Measurements from ENCODE around the gene CCNL2. TPM values are rescaled to one million over a fixed set of nuclear protein-coding genes. Genes with fewer than 3 reads are reported as not detected.
"Not testable (repeated sequence)": the region's sequence is repeated elsewhere in the genome, so short reads cannot be mapped to it uniquely, and the experiment has no call there.

CCNL2 gene
- polyA plus RNA-seq, 4 donors, result 71.9 to 224 (median 198) TPM

GRCh38 chr1:1391225-1391624, 7.9 kb downstream of the CCNL2 start:
- no peak for DNase-seq
- WGBS, 3 donors, result 89 to 97% (median 92%) methylated on average over 12 of the region's 12 CpGs
- Histone ChIP-seq H3K27ac (ENCODE audit: low read depth in 1 of 3, low read length in 2 of 3) (no peak overlapping the region), H3K4me3 (ENCODE audit: low read depth in 1 of 3, low read length in 3 of 3) (no peak overlapping the region), H3K4me1 (ENCODE audit: control insufficient read depth in 3 of 3, insufficient read depth in 2 of 3, low read depth in 1 of 3, low read length in 2 of 3) (no peaks in the 10 kb centered on the region), H3K9me3 (ENCODE audit: control insufficient read depth in 2 of 2, insufficient read depth in 1 of 2, low read depth in 1 of 2, low read length in 1 of 2) (no peaks in the 10 kb centered on the region), H3K36me3 (ENCODE audit: control insufficient read depth in 3 of 3, insufficient read depth in 2 of 3, low read depth in 1 of 3, low read length in 3 of 3) (peaks cover 41 to 90% (median 45%) of the 10 kb centered on the region in 3 donors), H3K27me3 (ENCODE audit: control insufficient read depth in 3 of 3, insufficient read depth in 3 of 3, low read length in 3 of 3) (no peaks in the 10 kb centered on the region)
- FAIRE-seq, result no peak

- no peak for FAIRE-seq
- DNase-seq, result no peak
- no peak overlapping the region for H3K27ac ChIP-seq (ENCODE audit: low read depth in 1 of 3, low read length in 2 of 3)
- H3K4me1 ChIP-seq (ENCODE audit: control insufficient read depth in 3 of 3, insufficient read depth in 2 of 3, low read depth in 1 of 3, low read length in 2 of 3), result no peaks in the 10 kb centered on the region
- peaks cover 45 to 90% (median 49%) of the 10 kb centered on the region in 3 donors for H3K36me3 ChIP-seq (ENCODE audit: control insufficient read depth in 3 of 3, insufficient read depth in 2 of 3, low read depth in 1 of 3, low read length in 3 of 3)
- 90% methylated on average over 12 of the region's 12 CpGs for WGBS, 3 donors
- no peaks in the 10 kb centered on the region for H3K27me3 ChIP-seq (ENCODE audit: control insufficient read depth in 3 of 3, insufficient read depth in 3 of 3, low read length in 3 of 3)
- no peak overlapping the region for H3K4me3 ChIP-seq (ENCODE audit: low read depth in 1 of 3, low read length in 3 of 3)
- no peaks in the 10 kb centered on the region for H3K9me3 ChIP-seq (ENCODE audit: control insufficient read depth in 2 of 2, insufficient read depth in 1 of 2, low read depth in 1 of 2, low read length in 1 of 2)
Observed at GRCh38 chr1:1390675-1391074, 8.5 kb downstream of the CCNL2 start.

- H3K4me1 ChIP-seq (ENCODE audit: control insufficient read depth in 3 of 3, insufficient read depth in 2 of 3, low read depth in 1 of 3, low read length in 2 of 3), result no peaks in the 10 kb centered on the region
- FAIRE-seq (no peak), DNase-seq (no peak)
- H3K27me3 ChIP-seq (ENCODE audit: control insufficient read depth in 3 of 3, insufficient read depth in 3 of 3, low read length in 3 of 3), result no peaks in the 10 kb centered on the region
- 97% methylated on average over 16 of the region's 16 CpGs for WGBS, 3 donors
- peaks cover 37 to 79% (median 38%) of the 10 kb centered on the region in 3 donors for H3K36me3 ChIP-seq (ENCODE audit: control insufficient read depth in 3 of 3, insufficient read depth in 2 of 3, low read depth in 1 of 3, low read length in 3 of 3)
- no peak overlapping the region for H3K27ac ChIP-seq (ENCODE audit: low read depth in 1 of 3, low read length in 2 of 3)
- no peak overlapping the region for H3K4me3 ChIP-seq (ENCODE audit: low read depth in 1 of 3, low read length in 3 of 3)
- H3K9me3 ChIP-seq (ENCODE audit: control insufficient read depth in 2 of 2, insufficient read depth in 1 of 2, low read depth in 1 of 2, low read length in 1 of 2), result no peaks in the 10 kb centered on the region
Observed at GRCh38 chr1:1388078-1388472, 11.1 kb downstream of the CCNL2 start.

GRCh38 chr1:1387098-1388077, 11.7 kb downstream of the CCNL2 start:
- H3K9me3 ChIP-seq (ENCODE audit: control insufficient read depth in 2 of 2, insufficient read depth in 1 of 2, low read depth in 1 of 2, low read length in 1 of 2), result no peaks in the 10 kb centered on the region
- FAIRE-seq, result no peak
- no peaks in the 10 kb centered on the region for H3K27me3 ChIP-seq (ENCODE audit: control insufficient read depth in 3 of 3, insufficient read depth in 3 of 3, low read length in 3 of 3)
- no peaks in the 10 kb centered on the region for H3K4me1 ChIP-seq (ENCODE audit: control insufficient read depth in 3 of 3, insufficient read depth in 2 of 3, low read depth in 1 of 3, low read length in 2 of 3)
- DNase-seq, result no peak
- peaks cover 35 to 76% (median 37%) of the 10 kb centered on the region in 3 donors for H3K36me3 ChIP-seq (ENCODE audit: control insufficient read depth in 3 of 3, insufficient read depth in 2 of 3, low read depth in 1 of 3, low read length in 3 of 3)
- 95 to 96% (median 96%) methylated on average over 50 of the region's 50 CpGs for WGBS, 3 donors
- no peak overlapping the region for H3K27ac ChIP-seq (ENCODE audit: low read depth in 1 of 3, low read length in 2 of 3)
- no peak overlapping the region for H3K4me3 ChIP-seq (ENCODE audit: low read depth in 1 of 3, low read length in 3 of 3)

GRCh38 chr1:1385931-1386330, 13.2 kb downstream of the CCNL2 start:
- WGBS, 3 donors, result 90 to 92% (median 92%) methylated on average over 8 of the region's 8 CpGs
- H3K27ac ChIP-seq (ENCODE audit: low read depth in 1 of 3, low read length in 2 of 3), result no peak overlapping the region
- FAIRE-seq (no peak), DNase-seq (no peak)
- no peaks in the 10 kb centered on the region for H3K9me3 ChIP-seq (ENCODE audit: control insufficient read depth in 2 of 2, insufficient read depth in 1 of 2, low read depth in 1 of 2, low read length in 1 of 2)
- no peaks in the 10 kb centered on the region for H3K4me1 ChIP-seq (ENCODE audit: control insufficient read depth in 3 of 3, insufficient read depth in 2 of 3, low read depth in 1 of 3, low read length in 2 of 3)
- no peaks in the 10 kb centered on the region for H3K27me3 ChIP-seq (ENCODE audit: control insufficient read depth in 3 of 3, insufficient read depth in 3 of 3, low read length in 3 of 3)
- peaks cover 30 to 78% (median 31%) of the 10 kb centered on the region in 3 donors for H3K36me3 ChIP-seq (ENCODE audit: control insufficient read depth in 3 of 3, insufficient read depth in 2 of 3, low read depth in 1 of 3, low read length in 3 of 3)
- no peak overlapping the region for H3K4me3 ChIP-seq (ENCODE audit: low read depth in 1 of 3, low read length in 3 of 3)

GRCh38 chr1:1385339-1385738, 13.8 kb downstream of the CCNL2 start:
- H3K27me3 ChIP-seq (ENCODE audit: control insufficient read depth in 3 of 3, insufficient read depth in 3 of 3, low read length in 3 of 3); H3K27ac ChIP-seq (ENCODE audit: low read depth in 1 of 3, low read length in 2 of 3); H3K4me3 ChIP-seq (ENCODE audit: low read depth in 1 of 3, low read length in 3 of 3); H3K4me1 ChIP-seq (ENCODE audit: control insufficient read depth in 3 of 3, insufficient read depth in 2 of 3, low read depth in 1 of 3, low read length in 2 of 3); FAIRE-seq; H3K9me3 ChIP-seq (ENCODE audit: control insufficient read depth in 2 of 2, insufficient read depth in 1 of 2, low read depth in 1 of 2, low read length in 1 of 2); DNase-seq: not testable (repeated sequence)
- 93 to 96% (median 96%) methylated on average over 29 of the region's 29 CpGs for WGBS, 3 donors
- peaks cover 28 to 80% (median 29%) of the 10 kb centered on the region in 3 donors for H3K36me3 ChIP-seq (ENCODE audit: control insufficient read depth in 3 of 3, insufficient read depth in 2 of 3, low read depth in 1 of 3, low read length in 3 of 3)

- H3K9me3 ChIP-seq (ENCODE audit: control insufficient read depth in 2 of 2, insufficient read depth in 1 of 2, low read depth in 1 of 2, low read length in 1 of 2), result no peaks in the 10 kb centered on the region
- no peak overlapping the region for H3K27ac ChIP-seq (ENCODE audit: low read depth in 1 of 3, low read length in 2 of 3)
- no peak overlapping the region for H3K4me3 ChIP-seq (ENCODE audit: low read depth in 1 of 3, low read length in 3 of 3)
- peaks cover 5 to 57% (median 5%) of the 10 kb centered on the region in 3 donors for H3K36me3 ChIP-seq (ENCODE audit: control insufficient read depth in 3 of 3, insufficient read depth in 2 of 3, low read depth in 1 of 3, low read length in 3 of 3)
- no peaks in the 10 kb centered on the region for H3K27me3 ChIP-seq (ENCODE audit: control insufficient read depth in 3 of 3, insufficient read depth in 3 of 3, low read length in 3 of 3)
- no peak for DNase-seq
- FAIRE-seq, result no peak
- WGBS, 3 donors, result 75 to 81% (median 75%) methylated on average over 8 of the region's 8 CpGs
- H3K4me1 ChIP-seq (ENCODE audit: control insufficient read depth in 3 of 3, insufficient read depth in 2 of 3, low read depth in 1 of 3, low read length in 2 of 3), result no peaks in the 10 kb centered on the region
Observed at GRCh38 chr1:1381294-1381693, 17.8 kb downstream of the CCNL2 start.

- DNase-seq, result no peak
- FAIRE-seq, result no peak
- WGBS, 3 donors, result 89 to 95% (median 92%) methylated on average over 11 to 16 of the region's 16 CpGs
Observed at GRCh38 chr1:1380860-1381259, 18.3 kb downstream of the CCNL2 start.

More at GRCh38 chr1:1380860-1381259, 18.3 kb downstream of the CCNL2 start:
- peaks cover under 1 to 57% (median under 1%) of the 10 kb centered on the region in 3 donors for H3K36me3 ChIP-seq (ENCODE audit: control insufficient read depth in 3 of 3, insufficient read depth in 2 of 3, low read depth in 1 of 3, low read length in 3 of 3)
- no peaks in the 10 kb centered on the region for H3K9me3 ChIP-seq (ENCODE audit: control insufficient read depth in 2 of 2, insufficient read depth in 1 of 2, low read depth in 1 of 2, low read length in 1 of 2)
- no peak overlapping the region for H3K4me3 ChIP-seq (ENCODE audit: low read depth in 1 of 3, low read length in 3 of 3)
- peaks cover 0 to 3% (median 2%) of the 10 kb centered on the region in 3 donors for H3K4me1 ChIP-seq (ENCODE audit: control insufficient read depth in 3 of 3, insufficient read depth in 2 of 3, low read depth in 1 of 3, low read length in 2 of 3)
- H3K27me3 ChIP-seq (ENCODE audit: control insufficient read depth in 3 of 3, insufficient read depth in 3 of 3, low read length in 3 of 3), result no peaks in the 10 kb centered on the region
- no peak overlapping the region for H3K27ac ChIP-seq (ENCODE audit: low read depth in 1 of 3, low read length in 2 of 3)
